HG03439 (cell line): Measurements from ENCODE around the gene RPA1.
"Not testable (repeated sequence)": the region's sequence is repeated elsewhere in the genome, so short reads cannot be mapped to it uniquely, and the experiment has no call there.

Experiments used
- ATAC-seq: cut with Tn5 transposase; IDR thresholded peaks from one replicate; pipeline ENCODE4 v1.9.1; 2021; ENCODE audit warnings: mild to moderate bottlenecking, moderate library complexity; ENCODE audit not compliant: unreplicated experiment

The RPA1 gene

GRCh38 chr17:1875597-1875996, 45.8 kb downstream of the RPA1 start:
- no peak for ATAC-seq

- ATAC-seq, result no peak
Observed at GRCh38 chr17:1878419-1879121, 48.8 kb downstream of the RPA1 start.

GRCh38 chr17:1880851-1881630, 51.2 kb downstream of the RPA1 start:
- no peak for ATAC-seq

GRCh38 chr17:1882836-1883235, 53.0 kb downstream of the RPA1 start:
- no peak for ATAC-seq

- no peak for ATAC-seq
Observed at GRCh38 chr17:1883536-1883935, 53.7 kb downstream of the RPA1 start.

- ATAC-seq, result no peak
Observed at GRCh38 chr17:1888741-1889140, 58.9 kb downstream of the RPA1 start.

- ATAC-seq, result no peak
Observed at GRCh38 chr17:1890758-1891450, 61.1 kb downstream of the RPA1 start.

- no peak for ATAC-seq
Observed at GRCh38 chr17:1894753-1895339, 65.0 kb downstream of the RPA1 start.

GRCh38 chr17:1895479-1895878, 65.7 kb downstream of the RPA1 start:
- not testable (repeated sequence) for ATAC-seq

- no peak for ATAC-seq
Observed at GRCh38 chr17:1896243-1897104, 66.7 kb downstream of the RPA1 start.

- no peak for ATAC-seq
Observed at GRCh38 chr17:1897105-1897656, 67.4 kb downstream of the RPA1 start.

- ATAC-seq, result no peak
Observed at GRCh38 chr17:1898332-1898731, 68.5 kb downstream of the RPA1 start.

- no peak for ATAC-seq
Observed at GRCh38 chr17:1898872-1899271, 69.1 kb downstream of the RPA1 start.

- ATAC-seq, result no peak
Observed at GRCh38 chr17:1899403-1900000, 69.7 kb downstream of the RPA1 start.

- ATAC-seq, result no peak
Observed at GRCh38 chr17:1904273-1905182, 74.7 kb downstream of the RPA1 start.

- no peak for ATAC-seq
Observed at GRCh38 chr17:1905190-1905913, 75.5 kb downstream of the RPA1 start.

- no peak for ATAC-seq
Observed at GRCh38 chr17:1906662-1907101, 76.9 kb downstream of the RPA1 start.

- ATAC-seq, result no peak
Observed at GRCh38 chr17:1907216-1907631, 77.4 kb downstream of the RPA1 start.
